GM19455 (cell line): ENCODE results near the gene GNAS-AS1.
"Not testable (repeated sequence)": the region's sequence is repeated elsewhere in the genome, so short reads cannot be mapped to it uniquely, and the experiment has no call there.

ENCODE experiments used
- ATAC-seq: cut with Tn5 transposase; IDR thresholded peaks from one replicate; pipeline ENCODE4 v1.9.1; 2021; ENCODE audit not compliant: unreplicated experiment

The GNAS-AS1 gene

GRCh38 chr20:58837717-58838116 is 13.0 kb downstream of the GNAS-AS1 start:
- no peak for ATAC-seq

DNA sequence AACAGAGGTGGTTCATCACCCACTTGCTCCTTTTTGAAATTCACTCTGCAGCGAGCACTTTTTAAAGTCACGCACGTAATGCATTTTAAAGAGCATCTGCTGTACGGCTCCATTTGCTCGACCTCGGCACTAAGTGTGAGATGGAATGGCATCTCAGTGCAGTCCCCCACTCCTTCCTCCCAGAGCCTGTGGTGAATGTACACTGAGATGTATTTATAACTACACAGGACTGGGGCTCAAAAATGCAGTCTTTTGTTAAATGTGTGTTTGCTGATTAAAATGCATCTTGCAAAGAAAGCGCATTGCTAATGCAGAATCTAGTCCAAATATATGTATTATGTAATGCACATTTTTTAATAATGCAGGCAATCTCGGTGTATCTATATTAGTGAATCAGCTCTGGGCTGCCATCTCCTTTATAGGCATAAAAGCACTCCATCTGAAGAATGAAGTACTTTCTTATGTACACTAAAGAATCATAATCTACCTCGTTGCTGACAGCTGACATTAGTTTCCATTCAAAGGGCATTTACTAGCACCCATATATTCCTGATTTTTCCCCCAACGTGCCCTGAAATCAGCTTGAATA is 14.0 kb downstream of the GNAS-AS1 start:
- no peak for ATAC-seq

DNA sequence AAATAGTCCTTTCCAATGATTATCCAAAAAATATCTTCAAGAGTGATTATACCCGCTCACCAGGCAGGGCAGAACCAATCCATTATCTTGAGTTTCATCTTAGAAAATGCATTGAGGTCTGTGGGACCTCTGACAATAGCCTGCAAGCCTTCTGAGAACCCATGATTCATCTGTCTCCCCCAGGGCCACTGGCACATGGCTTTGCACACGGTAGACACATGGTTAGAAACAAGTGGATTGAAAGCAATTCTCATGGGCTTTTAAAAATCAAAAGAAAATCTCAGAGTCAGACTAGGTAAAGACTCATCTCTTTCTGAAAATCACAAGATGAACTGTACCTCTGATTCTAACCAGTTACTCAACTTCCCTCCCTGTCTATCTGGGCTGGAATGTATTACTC is 15.5 kb downstream of the GNAS-AS1 start:
- ATAC-seq = no peak

- ATAC-seq = no peak
These were observed 16.8 kb downstream of the GNAS-AS1 start for GRCh38 chr20:58833921-58834320.

GRCh38 chr20:58832457-58832856 is 18.2 kb downstream of the GNAS-AS1 start:
- no peak for ATAC-seq

DNA sequence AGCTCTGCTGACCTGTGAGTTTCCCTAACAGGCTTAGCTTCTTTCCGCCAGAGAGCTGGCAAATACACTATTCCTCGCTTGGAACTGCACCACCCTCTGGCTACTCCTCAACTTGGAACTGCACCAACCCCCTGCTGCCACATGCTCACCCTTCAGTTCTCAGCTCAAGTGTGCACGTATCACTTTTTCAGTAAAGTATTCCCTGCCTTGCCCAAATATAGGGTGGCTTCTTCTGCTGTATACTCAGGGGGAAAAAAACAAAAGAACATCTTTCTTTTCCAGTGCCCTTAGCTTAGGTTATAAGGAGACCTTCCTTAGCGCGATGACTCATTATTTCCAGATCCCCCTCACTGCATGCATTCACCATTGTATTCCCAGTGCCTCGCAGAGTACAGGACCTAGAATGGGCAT is 21.2 kb downstream of the GNAS-AS1 start:
- ATAC-seq = no peak

GRCh38 chr20:58828804-58829203 is 21.9 kb downstream of the GNAS-AS1 start:
- not testable (repeated sequence) for ATAC-seq

- ATAC-seq = no peak
These were observed 22.6 kb downstream of the GNAS-AS1 start for GRCh38 chr20:58828136-58828535.

- ATAC-seq = no peak
These were observed 24.4 kb downstream of the GNAS-AS1 start for GRCh38 chr20:58826271-58826670.

GRCh38 chr20:58825450-58825849 is 25.3 kb downstream of the GNAS-AS1 start:
- no peak for ATAC-seq

- no peak for ATAC-seq
These were observed 25.9 kb downstream of the GNAS-AS1 start for GRCh38 chr20:58824843-58825242.

DNA sequence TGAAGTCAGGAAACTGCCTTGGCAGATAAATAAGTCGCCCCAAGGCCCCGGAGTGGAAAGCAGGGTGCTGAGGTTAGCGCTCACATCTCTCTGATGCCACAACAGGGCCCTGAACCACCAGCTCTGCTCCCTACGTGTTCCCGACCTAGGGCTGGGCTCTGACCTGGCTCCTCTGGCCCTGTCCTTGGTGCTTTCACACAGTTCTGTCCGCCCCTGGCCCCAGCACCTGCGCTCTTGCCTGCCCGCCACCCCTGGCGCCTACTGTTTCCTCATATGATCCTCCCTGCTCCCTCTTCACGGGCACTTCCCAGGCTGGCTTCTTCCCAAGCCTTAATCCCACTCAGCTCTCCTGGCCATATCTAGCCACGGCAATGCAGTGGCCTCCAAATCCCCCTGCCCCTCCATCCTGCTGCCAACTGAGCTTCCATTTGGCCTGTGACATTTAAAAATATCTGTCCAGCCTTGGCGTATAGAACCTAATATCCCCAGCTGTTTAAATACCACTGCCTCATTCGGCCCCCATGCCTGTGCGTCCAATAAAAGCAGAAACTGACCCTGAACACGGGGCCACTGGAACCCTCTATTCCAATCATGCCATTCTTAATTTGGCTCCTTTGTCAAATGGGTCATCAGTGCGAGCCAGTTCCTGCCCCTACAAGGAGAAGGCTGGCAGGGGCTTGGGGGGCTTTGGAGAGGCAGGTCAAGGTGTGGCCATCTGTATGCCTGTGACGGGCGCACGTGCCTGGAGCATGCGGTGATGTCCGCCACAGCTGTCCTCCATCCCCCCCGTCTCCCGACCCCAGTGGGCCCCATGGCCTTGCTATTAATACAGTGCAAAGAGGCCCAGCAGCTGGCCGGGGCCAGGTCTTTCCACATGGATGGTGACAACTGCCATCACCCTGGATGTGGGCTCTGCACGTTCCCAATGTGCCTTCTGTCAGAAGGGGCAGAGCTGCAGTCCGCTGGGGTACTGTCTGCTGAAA is 27.7 kb downstream of the GNAS-AS1 start:
- ATAC-seq = no peak

- ATAC-seq = no peak
These were observed 28.6 kb downstream of the GNAS-AS1 start for GRCh38 chr20:58822149-58822548.

DNA sequence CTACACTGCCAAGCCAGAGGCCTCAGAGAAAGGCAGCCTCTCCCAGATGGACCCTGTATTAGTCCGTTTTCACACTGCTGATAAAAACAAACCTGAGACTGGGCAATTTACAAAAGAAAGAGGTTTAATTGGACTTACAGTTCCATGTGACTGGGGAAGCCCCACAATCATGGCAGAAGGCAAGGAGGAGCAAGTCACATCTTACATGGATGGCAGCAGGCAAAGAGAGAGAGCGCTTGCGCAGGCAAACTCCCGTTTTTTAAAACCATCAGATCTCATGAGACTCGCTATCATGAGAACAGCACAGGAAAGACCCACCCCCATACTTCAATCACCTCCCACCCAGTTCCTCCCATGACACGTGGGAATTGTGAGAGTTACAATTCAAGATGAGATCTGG is 30.2 kb downstream of the GNAS-AS1 start:
- ATAC-seq = not testable (repeated sequence)

DNA sequence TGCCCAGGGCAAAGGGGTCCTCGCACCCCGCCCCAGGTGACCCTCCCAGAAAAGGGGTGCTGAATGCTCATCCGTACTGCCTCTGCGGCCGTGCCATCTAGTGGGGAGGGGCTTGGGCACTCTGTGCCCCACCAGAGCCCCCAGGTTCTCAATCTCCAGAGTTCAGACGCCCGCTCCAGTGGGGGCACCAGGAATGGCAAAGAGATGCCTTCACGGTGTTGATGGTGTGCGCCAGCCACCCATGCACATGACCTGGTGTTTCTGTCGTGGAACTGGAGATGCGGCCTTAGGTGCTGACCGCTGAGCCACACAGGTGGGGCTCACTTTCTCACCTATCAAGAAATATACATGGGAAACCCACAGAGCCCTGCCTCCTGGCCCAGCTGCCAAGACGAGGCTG is 30.8 kb downstream of the GNAS-AS1 start:
- ATAC-seq = no peak

GRCh38 chr20:58818586-58819285 is 32.0 kb downstream of the GNAS-AS1 start:
- ATAC-seq = no peak

- ATAC-seq = no peak
These were observed 33.0 kb downstream of the GNAS-AS1 start for GRCh38 chr20:58817748-58818147.

DNA sequence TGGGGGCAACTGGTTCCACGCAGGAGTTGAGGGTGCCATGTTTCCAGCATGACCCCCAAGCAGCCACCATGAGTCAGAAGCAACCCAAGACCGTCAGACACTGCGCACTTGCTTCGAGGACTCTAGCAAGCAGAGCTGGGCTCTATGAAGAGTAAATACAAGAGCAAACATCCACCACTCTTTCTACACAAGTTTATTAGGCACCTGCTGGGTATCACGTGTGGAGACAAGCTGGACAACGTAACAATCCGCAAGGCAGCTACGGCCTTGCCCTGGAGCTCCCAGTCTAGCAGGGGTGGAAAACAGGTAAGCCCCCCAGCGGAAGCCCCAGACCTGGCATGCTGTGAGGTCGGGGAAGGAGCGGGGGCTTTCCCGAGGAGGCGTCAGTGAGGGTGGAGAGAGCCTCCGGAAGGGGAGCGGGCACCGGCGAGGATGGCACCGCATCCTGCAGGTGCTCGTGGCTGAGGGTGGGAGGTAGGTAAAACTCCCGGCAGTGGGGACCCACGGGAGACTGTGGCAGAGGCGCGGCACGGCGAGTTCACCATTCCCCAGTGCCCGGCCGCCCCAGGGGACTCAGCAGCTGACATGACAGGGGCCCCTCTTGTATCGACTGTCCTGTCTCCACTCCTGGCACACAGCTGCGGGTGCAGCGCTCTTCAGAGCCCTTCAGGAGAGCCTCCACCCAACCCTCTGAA is 33.6 kb downstream of the GNAS-AS1 start:
- no peak for ATAC-seq

DNA sequence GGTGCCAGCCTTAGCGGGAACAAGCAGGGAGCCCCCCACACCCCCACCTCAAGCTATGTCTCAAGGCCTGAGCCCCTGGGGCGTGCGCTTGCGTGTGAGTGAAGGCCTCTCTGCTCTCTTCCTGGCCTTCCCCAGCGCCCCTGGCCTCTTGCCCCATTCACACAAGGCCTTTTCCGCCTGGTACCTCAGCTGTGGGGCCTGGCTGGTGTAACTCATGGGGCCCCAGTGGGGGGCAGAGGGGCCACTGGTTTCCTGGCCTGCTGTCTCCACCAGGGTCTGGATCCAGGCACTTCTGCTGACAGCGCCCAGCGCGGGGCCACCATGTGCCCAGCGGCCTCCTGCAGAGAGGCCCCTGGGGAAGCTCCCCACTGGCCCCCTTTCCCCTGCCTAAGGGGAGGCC is 34.7 kb downstream of the GNAS-AS1 start:
- no peak for ATAC-seq

DNA sequence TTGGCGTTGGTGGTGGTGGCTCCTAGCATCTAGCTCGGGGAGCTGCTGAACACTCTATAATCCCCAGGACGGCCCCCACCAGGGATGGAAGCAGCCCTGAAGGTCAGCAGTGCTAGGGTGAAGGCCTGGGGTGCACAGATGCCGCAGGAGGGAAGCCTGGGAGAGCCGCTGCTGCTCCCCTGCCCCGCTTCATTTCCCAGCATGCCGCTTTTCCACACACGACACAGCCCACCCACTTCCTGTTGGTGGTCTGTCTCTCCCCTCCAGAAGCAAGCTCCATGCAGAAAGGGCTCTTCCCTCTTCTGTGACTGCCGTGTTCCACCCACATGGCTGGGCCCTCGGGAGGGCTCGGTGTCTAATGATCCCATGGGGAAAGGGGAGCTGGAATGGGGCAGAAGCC is 35.3 kb downstream of the GNAS-AS1 start:
- ATAC-seq = no peak

- no peak for ATAC-seq
These were observed 37.3 kb downstream of the GNAS-AS1 start for GRCh38 chr20:58813369-58813768.
